PC-3 (cell line): Measurements from ENCODE around the gene MSH4. TPM values are rescaled to one million over a fixed set of nuclear protein-coding genes. Genes with fewer than 3 reads are reported as not detected.
"Not testable (repeated sequence)": the region's sequence is repeated elsewhere in the genome, so short reads cannot be mapped to it uniquely, and the experiment has no call there.

Experiments
- ATAC-seq: fragments of 200-7000 bp; cut with Tn5 transposase; 2 replicates; pipeline ENCODE4 v1.9.1; 2020; ENCODE audit warnings: mild to moderate bottlenecking, moderate library complexity
- BruUV-seq: library from RNA; stranded (reverse); fragments of 400-500 nt; replicated peaks from 2 replicates; lab custom pipeline; 2021; lab: Mats Ljungman, UMichigan
- CTCF ChIA-PET: fragments of 300-600 bp; sonication (Branson Sonifier 250); formaldehyde crosslinking; loops from one replicate; lab custom pipeline; 2022; ENCODE audit warnings: antibody characterized with exemption; lab: Charles Lee
- POLR2A ChIA-PET: fragments of 300-600 bp; sonication (Branson Sonifier 250); formaldehyde crosslinking; loops from one replicate; lab custom pipeline; 2022; ENCODE audit warnings: antibody characterized with exemption; ENCODE audit not compliant: unreplicated experiment; lab: Charles Lee
- DNase-seq: peaks from one replicate; pipeline ENCODE4 v3.0.0-alpha.2; 2015
- H2AFZ ChIP-seq: fragments of 300-600 bp; sonication (generic); 2 replicates; pipeline ENCODE4 v1.6.0; 2016; ENCODE audit warnings: antibody characterized with exemption, low read length
- H3F3A ChIP-seq: fragments of 300-600 bp; sonication (generic); one replicate; pipeline ENCODE4 v1.6.0; 2017; ENCODE audit warnings: antibody characterized with exemption, low read length, control low read depth, mild to moderate bottlenecking; ENCODE audit not compliant: unreplicated experiment
- H3K27ac ChIP-seq: fragments of 300-600 bp; sonication (generic); 2 replicates; pipeline ENCODE4 v1.5.1; 2016; ENCODE audit warnings: mild to moderate bottlenecking, low read length
- H3K27me3 ChIP-seq: fragments of 300-600 bp; sonication (generic); 2 replicates; pipeline ENCODE4 v1.6.1; 2016; ENCODE audit warnings: low read length, mixed read lengths
- H3K36me3 ChIP-seq: fragments of 300-600 bp; sonication (generic); 2 replicates; pipeline ENCODE4 v1.6.1; 2016; ENCODE audit warnings: low read depth, mixed run types, low read length, mixed read lengths
- H3K4me1 ChIP-seq: fragments of 300-600 bp; sonication (generic); 2 replicates; pipeline ENCODE4 v1.5.1; 2016; ENCODE audit warnings: low read length; ENCODE audit not compliant: insufficient read depth
- H3K4me2 ChIP-seq: fragments of 300-600 bp; sonication (generic); 2 replicates; pipeline ENCODE4 v1.6.0; 2016; ENCODE audit warnings: low read length
- H3K4me3 ChIP-seq: fragments of 300-600 bp; sonication (generic); 2 replicates; pipeline ENCODE4 v1.5.1; 2016; ENCODE audit warnings: mild to moderate bottlenecking, low read length, mixed read lengths
- H3K79me2 ChIP-seq: fragments of 300-600 bp; sonication (generic); 2 replicates; pipeline ENCODE4 v1.6.1; 2017; ENCODE audit warnings: low read length, mixed read lengths
- H3K9ac ChIP-seq: fragments of 300-600 bp; sonication (generic); 2 replicates; pipeline ENCODE4 v1.6.0; 2016; ENCODE audit warnings: mild to moderate bottlenecking, low read length
- H3K9me2 ChIP-seq: fragments of 300-600 bp; sonication (generic); replicated peaks from 2 replicates; pipeline ENCODE4 v1.6.1; 2016; ENCODE audit warnings: mixed run types, low read length, mixed read lengths
- H3K9me3 ChIP-seq: fragments of 300-600 bp; sonication (generic); 2 replicates; pipeline ENCODE4 v1.6.1; 2016; ENCODE audit warnings: low read length, mixed read lengths
- H4K20me1 ChIP-seq: fragments of 300-600 bp; sonication (generic); 2 replicates; pipeline ENCODE4 v1.6.1; 2016; ENCODE audit warnings: low read length, mixed read lengths
- EZH2 ChIP-seq: fragments of 300-600 bp; sonication (generic); IDR thresholded peaks from one replicate; pipeline ENCODE4 v1.6.1; 2017; ENCODE audit warnings: antibody characterized with exemption, mild to moderate bottlenecking, low read length; ENCODE audit not compliant: unreplicated experiment
- EZH2phosphoT487 ChIP-seq: fragments of 300-600 bp; sonication (generic); IDR thresholded peaks from 2 replicates; pipeline ENCODE4 v1.6.1; 2018; ENCODE audit warnings: mild to moderate bottlenecking, antibody characterized with exemption, low read length, borderline replicate concordance
- intact Hi-C: fragments of 100-400 bp; cut with micrococcal nuclease; formaldehyde crosslinking; loops from 2 replicates; pipeline ENCODE4 v1.9.0; 2023
- total RNA-seq: library from RNA; depleted of rRNA; stranded (reverse); fragments of >200 nt; gene quantifications from 2 replicates; pipeline ENCODE4 v1.2.3, GENCODE V29; 2014
- TF ChIP-seq, protein P1 (sequence below): fragments of 300-600 bp; sonication (generic); conservative IDR thresholded peaks from 2 replicates; pipeline ENCODE4 v1.5.1; 2017; ENCODE audit warnings: antibody characterized with exemption, low read depth, mild to moderate bottlenecking, low read length

Gene MSH4
- total RNA-seq, 1 experiment from 2014 or later, result not detected

DNA sequence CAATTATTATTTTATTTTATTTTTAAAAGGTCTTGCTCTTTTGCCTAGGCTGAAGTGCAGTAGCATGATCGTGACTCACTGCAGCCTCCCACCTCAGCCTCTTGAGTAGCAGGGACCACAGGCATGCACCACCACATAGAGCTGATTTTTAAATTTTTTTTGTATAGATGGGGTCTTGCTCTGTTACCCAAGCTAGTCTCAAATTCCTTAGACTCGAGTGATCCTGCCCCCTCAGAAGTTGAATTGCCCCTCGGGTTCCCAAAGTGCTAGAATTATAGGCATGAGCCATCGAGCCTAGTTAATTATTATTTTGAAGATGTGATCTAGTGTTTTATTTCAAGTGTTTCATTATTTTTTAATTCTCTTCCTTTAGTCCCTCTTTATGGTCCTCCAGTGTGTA lies 12.2 kb downstream of the MSH4 start:
- Histone ChIP-seq H3K4me2 (no peak overlapping the region), H3K9ac (no peak overlapping the region), H3K27me3 (no peaks in the 10 kb centered on the region), H3F3A (no peaks in the 10 kb centered on the region), H3K79me2 (no peaks in the 10 kb centered on the region), H3K27ac (no peak overlapping the region), H3K4me3 (no peak overlapping the region), H3K9me3 (no peaks in the 10 kb centered on the region), H3K9me2 (no peaks in the 10 kb centered on the region), H3K4me1 (no peaks in the 10 kb centered on the region), H2AFZ (no peak overlapping the region), H3K36me3 (no peaks in the 10 kb centered on the region), H4K20me1 (no peaks in the 10 kb centered on the region)
- POLR2A ChIA-PET, result no interaction called here
- intact Hi-C loops, result no loop called here
- CTCF ChIA-PET, result no interaction called here
- TF ChIP-seq EZH2phosphoT487 (no peak), EZH2 (no peak)
- TF ChIP-seq, protein P1, sequence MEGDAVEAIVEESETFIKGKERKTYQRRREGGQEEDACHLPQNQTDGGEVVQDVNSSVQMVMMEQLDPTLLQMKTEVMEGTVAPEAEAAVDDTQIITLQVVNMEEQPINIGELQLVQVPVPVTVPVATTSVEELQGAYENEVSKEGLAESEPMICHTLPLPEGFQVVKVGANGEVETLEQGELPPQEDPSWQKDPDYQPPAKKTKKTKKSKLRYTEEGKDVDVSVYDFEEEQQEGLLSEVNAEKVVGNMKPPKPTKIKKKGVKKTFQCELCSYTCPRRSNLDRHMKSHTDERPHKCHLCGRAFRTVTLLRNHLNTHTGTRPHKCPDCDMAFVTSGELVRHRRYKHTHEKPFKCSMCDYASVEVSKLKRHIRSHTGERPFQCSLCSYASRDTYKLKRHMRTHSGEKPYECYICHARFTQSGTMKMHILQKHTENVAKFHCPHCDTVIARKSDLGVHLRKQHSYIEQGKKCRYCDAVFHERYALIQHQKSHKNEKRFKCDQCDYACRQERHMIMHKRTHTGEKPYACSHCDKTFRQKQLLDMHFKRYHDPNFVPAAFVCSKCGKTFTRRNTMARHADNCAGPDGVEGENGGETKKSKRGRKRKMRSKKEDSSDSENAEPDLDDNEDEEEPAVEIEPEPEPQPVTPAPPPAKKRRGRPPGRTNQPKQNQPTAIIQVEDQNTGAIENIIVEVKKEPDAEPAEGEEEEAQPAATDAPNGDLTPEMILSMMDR, result no peak
- BruUV-seq, result no TSS peak
- no peak for ATAC-seq
- no peak for DNase-seq

DNA sequence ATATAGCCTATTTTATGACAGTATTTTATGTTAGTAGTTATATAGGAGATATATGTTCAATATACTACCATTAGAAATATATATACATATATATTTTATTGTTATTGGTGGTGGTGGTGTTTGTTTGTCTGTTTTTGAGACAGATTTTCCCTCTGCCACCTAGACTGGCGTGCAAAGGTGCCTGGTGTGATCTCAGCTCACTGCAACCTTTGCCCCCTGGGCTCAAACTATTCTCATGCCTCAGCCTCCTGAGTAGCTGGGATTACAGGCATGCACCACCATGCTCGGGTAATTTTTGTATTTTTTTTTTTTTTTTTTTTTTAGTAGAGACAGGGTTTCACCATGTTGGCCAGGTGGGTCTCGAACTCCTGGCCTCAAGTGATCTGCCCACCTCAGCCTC lies 13.4 kb downstream of the MSH4 start:
- ATAC-seq, CTCF ChIA-PET: not testable (repeated sequence)

DNA sequence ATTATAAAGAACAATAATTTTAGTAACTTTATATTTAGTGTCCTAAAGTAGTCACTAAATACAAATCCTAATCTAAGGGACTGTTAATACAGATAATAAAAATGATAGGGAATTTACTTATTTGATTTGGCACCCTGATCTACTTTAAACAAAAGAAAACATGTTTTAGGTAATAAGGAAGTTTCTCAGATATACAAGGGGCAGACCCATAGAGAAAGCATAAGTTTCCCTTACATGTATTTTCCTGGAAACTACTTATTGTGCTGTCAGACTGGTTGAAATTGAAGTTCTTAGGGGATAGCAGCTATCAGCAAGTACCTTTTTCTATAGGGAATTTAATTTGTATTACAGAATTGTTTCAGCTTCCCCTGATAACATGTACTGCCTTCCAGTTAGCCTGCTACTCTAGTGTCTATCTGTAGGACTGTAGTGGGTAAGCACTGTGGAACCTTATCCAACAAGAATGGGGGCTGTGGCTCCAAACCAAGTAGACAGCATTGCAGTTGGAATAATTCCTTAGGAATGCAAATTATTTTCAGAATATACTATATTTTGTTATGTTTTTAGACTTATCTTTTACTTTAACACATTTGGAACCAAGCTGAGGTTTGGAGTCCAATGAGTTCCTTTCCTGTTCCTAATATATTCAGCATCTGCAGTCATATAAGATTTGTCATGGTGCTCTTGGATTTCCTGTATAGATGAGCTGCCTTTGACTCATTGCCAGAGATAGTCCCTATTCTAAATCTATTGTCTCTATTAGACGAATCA lies 14.7 kb downstream of the MSH4 start:
- TF ChIP-seq EZH2phosphoT487, result no peak
- H3K9me2 ChIP-seq, result no peaks in the 10 kb centered on the region
- ATAC-seq (no peak), DNase-seq (no peak)
- no peaks in the 10 kb centered on the region for H3K79me2 ChIP-seq
- CTCF ChIA-PET, result no interaction called here
- no peaks in the 10 kb centered on the region for H3K9me3 ChIP-seq
- H4K20me1 ChIP-seq, result no peaks in the 10 kb centered on the region
- H2AFZ ChIP-seq, result no peak overlapping the region
- no TSS peak for BruUV-seq
- H3K27me3 ChIP-seq, result no peaks in the 10 kb centered on the region
- no peaks in the 10 kb centered on the region for H3K36me3 ChIP-seq
- intact Hi-C loops, result no loop called here
- POLR2A ChIA-PET, result no interaction called here
- no peak overlapping the region for H3K9ac ChIP-seq
- H3K4me2 ChIP-seq, result no peak overlapping the region
- no peak overlapping the region for H3K4me3 ChIP-seq
- H3K4me1 ChIP-seq, result no peaks in the 10 kb centered on the region
- H3K27ac ChIP-seq, result no peak overlapping the region
- no peaks in the 10 kb centered on the region for H3F3A ChIP-seq

More for the DNA sequence above, 13.4 kb downstream of the MSH4 start:
- H3F3A ChIP-seq, H3K27me3 ChIP-seq, H3K4me3 ChIP-seq, POLR2A ChIA-PET, intact Hi-C loops, H4K20me1 ChIP-seq, H3K36me3 ChIP-seq, H3K27ac ChIP-seq, H3K9ac ChIP-seq, H2AFZ ChIP-seq, DNase-seq, H3K79me2 ChIP-seq, H3K4me2 ChIP-seq, H3K4me1 ChIP-seq, H3K9me2 ChIP-seq, H3K9me3 ChIP-seq, BruUV-seq: not testable (repeated sequence)
